K562 (cell line): Measurements from ENCODE around the gene NFAM1. TPM values are rescaled to one million over a fixed set of nuclear protein-coding genes. Genes with fewer than 3 reads are reported as not detected.
A peak's percentile ranks its signal among the peaks of the same experiment; 100 is the strongest.

Experiments used
- BACH1 ChIP-seq: fragments of 200-800 bp; sonication (Bioruptor generic); IDR thresholded peaks from 2 replicates; pipeline ENCODE4 v1.6.1; 2016; ENCODE audit warnings: missing genetic modification characterization, missing compliant biosample characterization
- ELK3 ChIP-seq: fragments of 450-650 bp; formaldehyde crosslinking; IDR thresholded peaks from 2 replicates; pipeline ENCODE4 v1.4.0; 2020; ENCODE audit warnings: mild to moderate bottlenecking
- JUND ChIP-seq, 2 experiments: IDR thresholded peaks; 2 replicates in 1 of 2; 3 replicates in 1 of 2; pipeline ENCODE4 v1.6.1; 2011; ENCODE audit warnings: borderline replicate concordance in 2 of 2, low read depth in 2 of 2, low read length in 2 of 2, improper control_type of control experiment in 1 of 2, missing biosample characterization in 1 of 2, missing genetic modification characterization in 1 of 2, missing genetic modification reagents in 1 of 2
- MAFF ChIP-seq: IDR thresholded peaks from 2 replicates; pipeline ENCODE4 v1.6.1; 2012; ENCODE audit warnings: low read length, improper control_type of control experiment
- MAFG ChIP-seq: fragments of 450-650 bp; conservative IDR thresholded peaks from 2 replicates; pipeline ENCODE4 v1.6.1; 2016; ENCODE audit warnings: missing genetic modification characterization, missing compliant biosample characterization
- MAX ChIP-seq: sonication (generic); formaldehyde crosslinking; IDR thresholded peaks from 2 replicates; pipeline ENCODE4 v1.9.0; 2022; ENCODE audit warnings: mild to moderate bottlenecking, missing genetic modification reagents
- PHB2 ChIP-seq: fragments of 450-650 bp; IDR thresholded peaks from 2 replicates; pipeline ENCODE4 v1.6.1; 2017; ENCODE audit warnings: low read depth
- RAD21 ChIP-seq, 2 experiments: fragments of 250-450 bp in 1 of 2; fragments of 450-650 bp in 1 of 2; sonication (Bioruptor Pico) in 1 of 2; formaldehyde crosslinking in 1 of 2; IDR thresholded peaks in 1 of 2; conservative IDR thresholded peaks in 1 of 2; 2 replicates each; pipeline versions ENCODE4 v1.4.0 to v1.8.0; 2020 to 2022; ENCODE audit warnings: mild to moderate bottlenecking in 2 of 2, moderate library complexity in 1 of 2
- RNF2 ChIP-seq: sonication (generic); IDR thresholded peaks from 2 replicates; pipeline ENCODE4 v1.6.1; 2016
- SREBF1 ChIP-seq: fragments of 150-350 bp; IDR thresholded peaks from 2 replicates; pipeline ENCODE4 v1.6.1; 2014; ENCODE audit warnings: antibody characterized with exemption, low read depth, low read length, borderline replicate concordance
- ZFP1 ChIP-seq: fragments of 450-650 bp; formaldehyde crosslinking; IDR thresholded peaks from 2 replicates; pipeline ENCODE4 v1.4.0; 2020; ENCODE audit warnings: mild to moderate bottlenecking, mixed read lengths
- ZNF589 ChIP-seq: fragments of 200-800 bp; sonication (Bioruptor generic); IDR thresholded peaks from 2 replicates; pipeline ENCODE4 v1.6.1; 2016; ENCODE audit warnings: low read depth, missing genetic modification characterization, missing compliant biosample characterization
- ZNF77 ChIP-seq: fragments of 250-450 bp; sonication (Bioruptor Pico); IDR thresholded peaks from 2 replicates; pipeline ENCODE4 v1.5.0; 2020
- polyA plus RNA-seq, 8 experiments: library from polyadenylated mRNA; depleted of rRNA in 4 of 8; stranded (reverse) in 5 of 8; unstranded in 3 of 8; fragments of >200 nt; fragmentation: Nextera tagmentation in 2 of 8; fragmentation: Illumina TruSeq in 1 of 8; extraction: Ambion mirVana in 2 of 8; extraction: Trizol in 1 of 8; gene quantifications; 2 replicates each; pipeline versions ENCODE4 v1.2.1 to v1.2.3, GENCODE V29; 2011 to 2014; ENCODE audit warnings: inconsistent platforms in 1 of 8, missing spikeins in 1 of 8
- total RNA-seq, 7 experiments: library from RNA; depleted of rRNA in 6 of 7; stranded (reverse); fragments of >200 nt in 6 of 7; fragmentation: Illumina TruSeq in 2 of 7; extraction: Trizol in 2 of 7; gene quantifications; 2 replicates each; pipeline versions ENCODE4 v1.2.1 to v1.2.3, GENCODE V29; 2011 to 2021; ENCODE audit warnings: low replicate concordance in 1 of 7
- TF ChIP-seq, protein P1 (sequence below): sonication (generic); formaldehyde crosslinking; IDR thresholded peaks from 2 replicates; pipeline ENCODE4 v1.8.1; 2022; ENCODE audit warnings: missing genetic modification reagents
- TF ChIP-seq, protein P2 (sequence below): fragments of 450-650 bp; formaldehyde crosslinking; IDR thresholded peaks from 2 replicates; pipeline ENCODE4 v1.4.0; 2022; ENCODE audit warnings: mild to moderate bottlenecking, moderate library complexity
- TF ChIP-seq, protein P3 (sequence below): fragments of 250-450 bp; sonication (Bioruptor Pico); IDR thresholded peaks from 2 replicates; pipeline ENCODE4 v1.5.0; 2021
- TF ChIP-seq, protein P4 (sequence below): IDR thresholded peaks from 2 replicates; pipeline ENCODE4 v1.6.1; 2011; ENCODE audit warnings: borderline replicate concordance, low read depth, mild to moderate bottlenecking, moderate library complexity, low read length; ENCODE audit not compliant: insufficient read depth, poor library complexity, severe bottlenecking

The NFAM1 gene
- total and polyA plus RNA-seq, 9 of the 15 experiments (the other 6 are each of a cell fraction or from before 2014, with no cell fraction given) = 0.01 to 0.18 (median 0.03) TPM; not detected in 5

- no peak for TF ChIP-seq ELK3 (CRISPR knock-in tag)
- peak; percentile 72 for TF ChIP-seq MAFG (tag)
- TF ChIP-seq, protein P1, sequence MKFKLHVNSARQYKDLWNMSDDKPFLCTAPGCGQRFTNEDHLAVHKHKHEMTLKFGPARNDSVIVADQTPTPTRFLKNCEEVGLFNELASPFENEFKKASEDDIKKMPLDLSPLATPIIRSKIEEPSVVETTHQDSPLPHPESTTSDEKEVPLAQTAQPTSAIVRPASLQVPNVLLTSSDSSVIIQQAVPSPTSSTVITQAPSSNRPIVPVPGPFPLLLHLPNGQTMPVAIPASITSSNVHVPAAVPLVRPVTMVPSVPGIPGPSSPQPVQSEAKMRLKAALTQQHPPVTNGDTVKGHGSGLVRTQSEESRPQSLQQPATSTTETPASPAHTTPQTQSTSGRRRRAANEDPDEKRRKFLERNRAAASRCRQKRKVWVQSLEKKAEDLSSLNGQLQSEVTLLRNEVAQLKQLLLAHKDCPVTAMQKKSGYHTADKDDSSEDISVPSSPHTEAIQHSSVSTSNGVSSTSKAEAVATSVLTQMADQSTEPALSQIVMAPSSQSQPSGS (CRISPR knock-in tag) = no peak
- TF ChIP-seq ZNF77 (CRISPR knock-in tag) = no peak
- TF ChIP-seq SREBF1 = no peak
- peak; percentile 56 for TF ChIP-seq MAFF
- TF ChIP-seq JUND (IDR thresholded peaks at IDR 0.05; ENCODE audit: borderline replicate concordance, low read depth, low read length) = peak; percentile 66
- peak; percentile 66; the same call in 2 of the 3 replicates for TF ChIP-seq JUND (tag; IDR thresholded peaks at IDR 0.05; ENCODE audit: borderline replicate concordance, low read depth, low read length)
- 0 out of 2 replicates have a peak, but pooled peaks have one; percentile 51 for TF ChIP-seq BACH1 (tag)
- 0 out of 2 replicates have a peak, but pooled peaks have one; percentile 27 for TF ChIP-seq ZNF589 (CRISPR knock-in tag)
- no peak for TF ChIP-seq RNF2
- no peak for TF ChIP-seq PHB2
- TF ChIP-seq, protein P2, sequence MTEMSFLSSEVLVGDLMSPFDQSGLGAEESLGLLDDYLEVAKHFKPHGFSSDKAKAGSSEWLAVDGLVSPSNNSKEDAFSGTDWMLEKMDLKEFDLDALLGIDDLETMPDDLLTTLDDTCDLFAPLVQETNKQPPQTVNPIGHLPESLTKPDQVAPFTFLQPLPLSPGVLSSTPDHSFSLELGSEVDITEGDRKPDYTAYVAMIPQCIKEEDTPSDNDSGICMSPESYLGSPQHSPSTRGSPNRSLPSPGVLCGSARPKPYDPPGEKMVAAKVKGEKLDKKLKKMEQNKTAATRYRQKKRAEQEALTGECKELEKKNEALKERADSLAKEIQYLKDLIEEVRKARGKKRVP (CRISPR knock-in tag) = no peak
- no peak for TF ChIP-seq RAD21 (CRISPR knock-in tag; conservative IDR thresholded peaks at IDR 0.05 in 1 of 2, IDR thresholded peaks at IDR 0.05 in 1 of 2)
- TF ChIP-seq, protein P3, sequence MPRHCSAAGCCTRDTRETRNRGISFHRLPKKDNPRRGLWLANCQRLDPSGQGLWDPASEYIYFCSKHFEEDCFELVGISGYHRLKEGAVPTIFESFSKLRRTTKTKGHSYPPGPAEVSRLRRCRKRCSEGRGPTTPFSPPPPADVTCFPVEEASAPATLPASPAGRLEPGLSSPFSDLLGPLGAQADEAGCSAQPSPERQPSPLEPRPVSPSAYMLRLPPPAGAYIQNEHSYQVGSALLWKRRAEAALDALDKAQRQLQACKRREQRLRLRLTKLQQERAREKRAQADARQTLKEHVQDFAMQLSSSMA (CRISPR knock-in tag) = no peak
- TF ChIP-seq, protein P4, sequence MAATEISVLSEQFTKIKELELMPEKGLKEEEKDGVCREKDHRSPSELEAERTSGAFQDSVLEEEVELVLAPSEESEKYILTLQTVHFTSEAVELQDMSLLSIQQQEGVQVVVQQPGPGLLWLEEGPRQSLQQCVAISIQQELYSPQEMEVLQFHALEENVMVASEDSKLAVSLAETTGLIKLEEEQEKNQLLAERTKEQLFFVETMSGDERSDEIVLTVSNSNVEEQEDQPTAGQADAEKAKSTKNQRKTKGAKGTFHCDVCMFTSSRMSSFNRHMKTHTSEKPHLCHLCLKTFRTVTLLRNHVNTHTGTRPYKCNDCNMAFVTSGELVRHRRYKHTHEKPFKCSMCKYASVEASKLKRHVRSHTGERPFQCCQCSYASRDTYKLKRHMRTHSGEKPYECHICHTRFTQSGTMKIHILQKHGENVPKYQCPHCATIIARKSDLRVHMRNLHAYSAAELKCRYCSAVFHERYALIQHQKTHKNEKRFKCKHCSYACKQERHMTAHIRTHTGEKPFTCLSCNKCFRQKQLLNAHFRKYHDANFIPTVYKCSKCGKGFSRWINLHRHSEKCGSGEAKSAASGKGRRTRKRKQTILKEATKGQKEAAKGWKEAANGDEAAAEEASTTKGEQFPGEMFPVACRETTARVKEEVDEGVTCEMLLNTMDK = no peak
- no peak; the same call in 1 of the 2 replicates for TF ChIP-seq MAX (CRISPR knock-in tag)
- no peak for TF ChIP-seq ZFP1
Observed at GRCh38 chr22:42412744-42413333, 19.4 kb downstream of the NFAM1 start (continued).
